RWPE1 (cell line): Measurements from ENCODE around the gene DYNLT2.
"Not testable (repeated sequence)": the region's sequence is repeated elsewhere in the genome, so short reads cannot be mapped to it uniquely, and the experiment has no call there.

Experiments
- CTCF ChIA-PET: fragments of 350-600 bp; sonication (Branson Sonifier 250); formaldehyde crosslinking; extraction: SDS; loops from one replicate; lab custom pipeline; 2021; lab: Yijun Ruan, JAX
- POLR2A ChIA-PET: fragments of 400-600 bp; formaldehyde crosslinking; extraction: SDS; loops from one replicate; lab custom pipeline; 2020; ENCODE audit warnings: antibody characterized with exemption; ENCODE audit not compliant: low non-redundant PET; lab: Yijun Ruan, JAX
- DNase-seq: peaks from one replicate; pipeline ENCODE4 v3.0.0; 2012; ENCODE audit warnings: low spot score
- H3K27ac ChIP-seq: fragments of 450-650 bp; 2 replicates; pipeline ENCODE4 v1.5.1; 2017
- CTCF ChIP-seq: fragments of 450-650 bp; conservative IDR thresholded peaks from 2 replicates; pipeline ENCODE4 v1.5.1; 2017; ENCODE audit warnings: low read depth, mild to moderate bottlenecking

The DYNLT2 gene

GRCh38 chr6:169700296-169700695 lies 51.1 kb downstream of the DYNLT2 start:
- ChIA-PET POLR2A (no interaction called here), CTCF (no interaction called here)
- no peak for DNase-seq
- TF ChIP-seq CTCF: no peak
- H3K27ac ChIP-seq: no peak overlapping the region

GRCh38 chr6:169697115-169697514 lies 54.3 kb downstream of the DYNLT2 start:
- DNase-seq, CTCF ChIA-PET, POLR2A ChIA-PET: not testable (repeated sequence)
- 0 out of 2 replicates have a peak, but pooled peaks have one; percentile 23 for TF ChIP-seq CTCF
- peak overlapping the region; percentile 80 for H3K27ac ChIP-seq

GRCh38 chr6:169695131-169695530 lies 56.2 kb downstream of the DYNLT2 start:
- CTCF ChIA-PET: interaction anchor here (0.5 kb wide), 1 partner anchor 309 kb away, joined by 5 read pairs; no protein-coding TSS in a partner anchor
- no peak for DNase-seq
- POLR2A ChIA-PET: interaction anchor here (0.7 kb wide), 1 partner anchor 84 kb away, joined by 3 read pairs; no protein-coding TSS in a partner anchor
- no peak for TF ChIP-seq CTCF
- H3K27ac ChIP-seq: no peak overlapping the region

GRCh38 chr6:169692516-169692915 lies 58.9 kb downstream of the DYNLT2 start:
- CTCF ChIA-PET: interaction anchor here (1.1 kb wide), 1 partner anchor 9 kb away, joined by 3 read pairs; no protein-coding TSS in a partner anchor
- POLR2A ChIA-PET: no interaction called here
- peak overlapping the region; percentile 66 for H3K27ac ChIP-seq
- DNase-seq: no peak
- no peak for TF ChIP-seq CTCF

GRCh38 chr6:169691260-169691659 lies 60.1 kb downstream of the DYNLT2 start:
- no peak for TF ChIP-seq CTCF
- ChIA-PET CTCF (no interaction called here), POLR2A (no interaction called here)
- DNase-seq: no peak
- H3K27ac ChIP-seq: peak overlapping the region; percentile 90
